Fibroblast of lung (primary cell): ENCODE data around the gene SALL1. TPM values are rescaled to one million over a fixed set of nuclear protein-coding genes. Genes with fewer than 3 reads are reported as not detected.

Source experiments
- DNase-seq, 2 donors: peaks; one replicate each; pipeline versions ENCODE4 v3.0.0 to v3.0.0-alpha.2; 2010; ENCODE audit warnings: low read depth in 2 of 2
- H2AFZ ChIP-seq: 2 replicates; pipeline ENCODE4 v1.5.1; 2012; ENCODE audit warnings: low read length, control low read depth, inconsistent platforms
- H3K27ac ChIP-seq: 2 replicates; pipeline ENCODE4 v1.5.1; 2011; ENCODE audit warnings: low read length, control low read depth; ENCODE audit not compliant: insufficient read depth
- H3K27me3 ChIP-seq: 2 replicates; pipeline ENCODE4 v1.5.1; 2011; ENCODE audit warnings: mild to moderate bottlenecking, low read length; ENCODE audit not compliant: control insufficient read depth, insufficient read depth
- H3K36me3 ChIP-seq: 2 replicates; pipeline ENCODE4 v1.5.1; 2011; ENCODE audit warnings: low read length; ENCODE audit not compliant: control insufficient read depth, insufficient read depth
- H3K4me1 ChIP-seq: 2 replicates; pipeline ENCODE4 v1.5.1; 2011; ENCODE audit warnings: low read length; ENCODE audit not compliant: control insufficient read depth, insufficient read depth; ENCODE audit errors: extremely low read depth
- H3K4me2 ChIP-seq: 2 replicates; pipeline ENCODE4 v1.5.1; 2011; ENCODE audit warnings: low read length, control low read depth; ENCODE audit not compliant: insufficient read depth; ENCODE audit errors: extremely low read depth
- H3K4me3 ChIP-seq, 4 experiments: fragments of 200-600 bp in 1 of 4; sonication (generic) in 1 of 4; replicated peaks in 1 of 4; 2 replicates each; pipeline ENCODE4 v1.5.1; 2011 to 2016; ENCODE audit warnings: low read length in 4 of 4, low read depth in 3 of 4, mild to moderate bottlenecking in 3 of 4, control low read depth in 2 of 4, inconsistent platforms in 1 of 4, mixed read lengths in 1 of 4; ENCODE audit not compliant: insufficient read depth in 1 of 4; ENCODE audit errors: control extremely low read depth in 1 of 4
- H3K79me2 ChIP-seq: 2 replicates; pipeline ENCODE4 v1.5.1; 2012; ENCODE audit warnings: mild to moderate bottlenecking, low read length, inconsistent platforms; ENCODE audit not compliant: control insufficient read depth, insufficient read depth
- H3K9ac ChIP-seq: 2 replicates; pipeline ENCODE4 v1.5.1; 2011; ENCODE audit warnings: mild to moderate bottlenecking, low read length, control low read depth; ENCODE audit not compliant: insufficient read depth
- H3K9me3 ChIP-seq: 2 replicates; pipeline ENCODE4 v1.5.1; 2012; ENCODE audit warnings: low read depth, low read length; ENCODE audit not compliant: control insufficient read depth, insufficient read depth
- H4K20me1 ChIP-seq: 2 replicates; pipeline ENCODE4 v1.5.1; 2011; ENCODE audit warnings: low read length; ENCODE audit not compliant: control insufficient read depth, insufficient read depth; ENCODE audit errors: extremely low read depth
- EZH2 ChIP-seq: IDR thresholded peaks from 2 replicates; pipeline ENCODE4 v1.5.1; 2012; ENCODE audit warnings: low read length, control low read depth, mild to moderate bottlenecking; ENCODE audit errors: missing control alignments
- polyA plus RNA-seq, 2 donors: library from polyadenylated mRNA; depleted of rRNA in 1 of 2; stranded (reverse) in 1 of 2; unstranded in 1 of 2; fragments of >200 nt; gene quantifications; 2 replicates each; pipeline ENCODE4 v1.2.1, GENCODE V29; 2011 to 2012; ENCODE audit warnings: missing spikeins in 1 of 2
- total RNA-seq: library from RNA; depleted of rRNA; stranded (reverse); fragments of >200 nt; gene quantifications from 2 replicates; pipeline ENCODE4 v1.2.1, GENCODE V29; 2014
- TF ChIP-seq, protein P1 (sequence below), 2 donors: IDR thresholded peaks in 1 of 2; conservative IDR thresholded peaks in 1 of 2; 1 replicate in 1 of 2; 2 replicates in 1 of 2; pipeline ENCODE4 v1.5.1; 2011 to 2012; ENCODE audit warnings: low read length in 2 of 2, control low read depth in 1 of 2, inconsistent platforms in 1 of 2, low read depth in 1 of 2, mild to moderate bottlenecking in 1 of 2

The SALL1 gene
- total and polyA plus RNA-seq, 2 donors (not counting 1 experiment from before 2014, with no cell fraction given), result 0.10 to 0.17 TPM

DNA sequence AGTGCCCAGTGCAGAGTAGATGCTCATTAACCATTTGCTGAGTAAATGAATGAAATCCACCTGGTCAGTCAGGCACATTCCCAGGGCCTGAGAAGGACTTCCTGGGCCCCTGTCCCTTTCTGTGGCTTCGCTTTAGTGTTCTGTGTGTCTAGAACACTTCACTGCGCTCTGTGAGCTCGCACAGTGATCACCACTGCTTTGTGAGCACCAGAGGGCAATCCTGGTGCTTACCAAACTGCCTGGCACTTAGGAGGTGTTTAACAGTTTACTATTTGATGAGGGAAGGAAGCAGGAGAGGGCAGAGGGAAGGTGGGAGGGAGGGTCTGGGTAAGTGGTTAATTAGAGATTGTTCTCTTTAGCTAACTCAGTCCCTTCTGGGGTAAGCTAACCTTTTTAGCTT lies 26.2 kb downstream of the SALL1 start:
- no peak overlapping the region for H3K27ac ChIP-seq
- H3K9ac ChIP-seq, result no peak overlapping the region
- H3K9me3 ChIP-seq, result no peaks in the 10 kb centered on the region
- no peaks in the 10 kb centered on the region for H3K4me1 ChIP-seq
- H3K36me3 ChIP-seq, result no peaks in the 10 kb centered on the region
- no peak for DNase-seq
- H2AFZ ChIP-seq, result no peak overlapping the region
- no peak overlapping the region for H3K4me3 ChIP-seq
- no peak for TF ChIP-seq EZH2
- TF ChIP-seq, protein P1, sequence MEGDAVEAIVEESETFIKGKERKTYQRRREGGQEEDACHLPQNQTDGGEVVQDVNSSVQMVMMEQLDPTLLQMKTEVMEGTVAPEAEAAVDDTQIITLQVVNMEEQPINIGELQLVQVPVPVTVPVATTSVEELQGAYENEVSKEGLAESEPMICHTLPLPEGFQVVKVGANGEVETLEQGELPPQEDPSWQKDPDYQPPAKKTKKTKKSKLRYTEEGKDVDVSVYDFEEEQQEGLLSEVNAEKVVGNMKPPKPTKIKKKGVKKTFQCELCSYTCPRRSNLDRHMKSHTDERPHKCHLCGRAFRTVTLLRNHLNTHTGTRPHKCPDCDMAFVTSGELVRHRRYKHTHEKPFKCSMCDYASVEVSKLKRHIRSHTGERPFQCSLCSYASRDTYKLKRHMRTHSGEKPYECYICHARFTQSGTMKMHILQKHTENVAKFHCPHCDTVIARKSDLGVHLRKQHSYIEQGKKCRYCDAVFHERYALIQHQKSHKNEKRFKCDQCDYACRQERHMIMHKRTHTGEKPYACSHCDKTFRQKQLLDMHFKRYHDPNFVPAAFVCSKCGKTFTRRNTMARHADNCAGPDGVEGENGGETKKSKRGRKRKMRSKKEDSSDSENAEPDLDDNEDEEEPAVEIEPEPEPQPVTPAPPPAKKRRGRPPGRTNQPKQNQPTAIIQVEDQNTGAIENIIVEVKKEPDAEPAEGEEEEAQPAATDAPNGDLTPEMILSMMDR (conservative IDR thresholded peaks at IDR 0.05 in 1 of 2, IDR thresholded peaks at IDR 0.05 in 1 of 2; ENCODE audit: low read depth in 1 of 2, low read length in 2 of 2), result no peak
- H3K4me2 ChIP-seq, result no peak overlapping the region
- H4K20me1 ChIP-seq, result no peaks in the 10 kb centered on the region
- no peaks in the 10 kb centered on the region for H3K27me3 ChIP-seq
- H3K79me2 ChIP-seq, result no peaks in the 10 kb centered on the region

DNA sequence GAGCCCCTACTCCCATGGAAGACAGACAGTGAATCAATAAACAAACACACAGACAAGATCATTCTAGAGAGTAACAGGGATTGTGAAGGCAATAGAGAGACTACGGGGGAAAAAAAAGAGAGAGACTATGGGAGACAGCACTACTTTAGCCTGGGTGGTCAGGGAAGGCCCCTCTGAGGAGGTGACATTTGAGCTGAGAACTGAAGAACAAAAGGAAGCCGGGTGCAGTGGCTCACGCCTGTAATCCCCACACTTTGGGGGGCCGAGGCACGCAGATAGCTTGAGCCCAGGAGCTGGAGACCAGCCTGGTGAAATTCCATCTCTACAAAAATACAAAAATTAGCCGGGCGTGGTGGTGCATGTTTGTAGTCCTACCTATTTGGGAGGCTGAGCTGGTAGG lies 29.2 kb downstream of the SALL1 start:
- no peaks in the 10 kb centered on the region for H3K36me3 ChIP-seq
- no peak overlapping the region for H2AFZ ChIP-seq
- no peaks in the 10 kb centered on the region for H3K79me2 ChIP-seq
- no peak for DNase-seq
- H3K27ac ChIP-seq, result no peak overlapping the region
- no peaks in the 10 kb centered on the region for H4K20me1 ChIP-seq
- no peaks in the 10 kb centered on the region for H3K27me3 ChIP-seq
- H3K4me1 ChIP-seq, result no peaks in the 10 kb centered on the region
- no peak overlapping the region for H3K9ac ChIP-seq
- no peak overlapping the region for H3K4me3 ChIP-seq
- no peak overlapping the region for H3K4me2 ChIP-seq
- no peaks in the 10 kb centered on the region for H3K9me3 ChIP-seq
- TF ChIP-seq, protein P1 (conservative IDR thresholded peaks at IDR 0.05 in 1 of 2, IDR thresholded peaks at IDR 0.05 in 1 of 2; ENCODE audit: low read depth in 1 of 2, low read length in 2 of 2), result no peak
- TF ChIP-seq EZH2, result no peak

DNA sequence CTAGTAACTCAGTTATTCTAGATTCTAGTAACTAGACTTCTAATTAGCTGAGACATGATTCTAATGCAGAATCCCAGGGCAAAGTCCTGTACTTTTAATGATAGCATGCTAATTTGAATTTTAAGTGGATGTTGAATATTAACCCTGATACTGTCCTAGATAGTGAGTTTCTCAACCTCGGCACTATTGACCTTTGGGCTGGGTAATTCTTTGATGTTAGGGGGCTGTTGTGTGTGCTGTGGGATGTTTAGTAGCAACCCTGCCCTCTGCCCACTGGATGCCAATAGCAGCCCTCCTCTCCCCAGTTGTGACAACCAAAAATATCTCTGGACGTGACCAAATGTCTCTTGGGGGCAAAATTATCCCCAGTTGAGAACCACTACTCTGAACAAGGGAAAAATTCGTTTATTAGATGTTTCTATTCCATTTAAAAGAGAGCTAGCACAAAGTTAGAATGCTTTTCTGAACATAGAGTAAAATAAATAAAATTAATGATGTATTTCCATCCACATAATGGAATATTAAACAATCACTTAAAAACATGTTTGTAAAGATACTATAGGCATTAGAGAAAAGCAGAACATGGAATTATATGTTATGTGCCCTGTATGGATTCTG lies 30.2 kb downstream of the SALL1 start:
- Histone ChIP-seq H3K4me2 (no peak overlapping the region), H3K4me1 (no peaks in the 10 kb centered on the region), H2AFZ (no peak overlapping the region), H3K27ac (no peak overlapping the region), H3K4me3 (no peak overlapping the region), H3K27me3 (no peaks in the 10 kb centered on the region), H3K36me3 (no peaks in the 10 kb centered on the region), H3K9me3 (no peaks in the 10 kb centered on the region), H3K79me2 (no peaks in the 10 kb centered on the region), H3K9ac (no peak overlapping the region), H4K20me1 (no peaks in the 10 kb centered on the region)
- no peak for TF ChIP-seq EZH2
- TF ChIP-seq, protein P1 (conservative IDR thresholded peaks at IDR 0.05 in 1 of 2, IDR thresholded peaks at IDR 0.05 in 1 of 2; ENCODE audit: low read depth in 1 of 2, low read length in 2 of 2), result no peak
- DNase-seq, result no peak
